GM12864 (cell line): Measurements from ENCODE around the gene ZMAT1.
A peak's percentile ranks its signal among the peaks of the same experiment; 100 is the strongest.

Source experiments
- DNase-seq: peaks from one replicate; pipeline ENCODE4 v3.0.0-alpha.2; 2011; ENCODE audit warnings: low read depth
- H3K4me3 ChIP-seq: 2 replicates; pipeline ENCODE4 v1.5.1; 2011; ENCODE audit warnings: mild to moderate bottlenecking, low read depth, low read length, control low read depth
- TF ChIP-seq, protein P1 (sequence below): IDR thresholded peaks from 2 replicates; pipeline ENCODE4 v1.5.1; 2011; ENCODE audit warnings: low read depth, mild to moderate bottlenecking, moderate library complexity, low read length, control low read depth, inconsistent platforms; ENCODE audit errors: missing control alignments

The ZMAT1 gene

DNA sequence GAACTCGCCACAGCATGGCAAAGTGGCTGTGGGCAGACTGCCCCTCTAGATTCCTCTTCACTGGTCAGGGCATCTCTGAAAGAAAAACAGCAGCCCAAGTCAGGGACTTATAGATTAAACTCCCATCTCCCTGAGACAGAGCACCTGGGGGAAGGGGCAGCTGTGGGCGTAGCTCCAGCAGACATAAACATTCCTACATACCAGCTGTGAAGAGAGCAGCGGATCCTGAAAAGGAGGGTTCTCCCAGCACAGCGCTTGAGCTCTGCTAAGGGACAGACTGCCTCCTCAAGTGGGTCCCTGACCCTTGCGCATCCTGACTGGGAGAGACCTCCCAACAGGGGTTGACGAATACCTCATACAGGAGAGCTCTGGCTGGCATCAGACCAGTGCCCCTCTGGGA is 18.8 kb upstream of the ZMAT1 start:
- no peak overlapping the region for H3K4me3 ChIP-seq
- no peak for DNase-seq
- TF ChIP-seq, protein P1, sequence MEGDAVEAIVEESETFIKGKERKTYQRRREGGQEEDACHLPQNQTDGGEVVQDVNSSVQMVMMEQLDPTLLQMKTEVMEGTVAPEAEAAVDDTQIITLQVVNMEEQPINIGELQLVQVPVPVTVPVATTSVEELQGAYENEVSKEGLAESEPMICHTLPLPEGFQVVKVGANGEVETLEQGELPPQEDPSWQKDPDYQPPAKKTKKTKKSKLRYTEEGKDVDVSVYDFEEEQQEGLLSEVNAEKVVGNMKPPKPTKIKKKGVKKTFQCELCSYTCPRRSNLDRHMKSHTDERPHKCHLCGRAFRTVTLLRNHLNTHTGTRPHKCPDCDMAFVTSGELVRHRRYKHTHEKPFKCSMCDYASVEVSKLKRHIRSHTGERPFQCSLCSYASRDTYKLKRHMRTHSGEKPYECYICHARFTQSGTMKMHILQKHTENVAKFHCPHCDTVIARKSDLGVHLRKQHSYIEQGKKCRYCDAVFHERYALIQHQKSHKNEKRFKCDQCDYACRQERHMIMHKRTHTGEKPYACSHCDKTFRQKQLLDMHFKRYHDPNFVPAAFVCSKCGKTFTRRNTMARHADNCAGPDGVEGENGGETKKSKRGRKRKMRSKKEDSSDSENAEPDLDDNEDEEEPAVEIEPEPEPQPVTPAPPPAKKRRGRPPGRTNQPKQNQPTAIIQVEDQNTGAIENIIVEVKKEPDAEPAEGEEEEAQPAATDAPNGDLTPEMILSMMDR, result no peak

DNA sequence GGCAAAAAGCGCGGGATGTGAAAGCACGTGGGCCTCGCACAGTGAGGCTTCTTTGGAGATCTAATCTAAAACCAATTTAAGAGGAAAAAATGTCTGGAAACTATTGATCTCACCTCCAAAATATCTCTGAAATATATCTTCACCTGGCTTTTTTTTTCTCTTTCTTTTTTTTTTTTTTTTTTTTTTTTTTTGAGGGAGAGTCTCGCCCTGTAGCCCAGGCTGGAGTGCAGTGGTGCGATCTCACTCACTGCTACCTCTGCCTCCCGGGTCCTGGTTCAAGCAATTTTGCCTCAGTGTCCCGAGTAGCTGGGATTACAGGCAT is 383 bp upstream of the ZMAT1 start:
- DNase-seq, result no peak
- TF ChIP-seq, protein P1, result no peak
- no peak overlapping the region for H3K4me3 ChIP-seq

DNA sequence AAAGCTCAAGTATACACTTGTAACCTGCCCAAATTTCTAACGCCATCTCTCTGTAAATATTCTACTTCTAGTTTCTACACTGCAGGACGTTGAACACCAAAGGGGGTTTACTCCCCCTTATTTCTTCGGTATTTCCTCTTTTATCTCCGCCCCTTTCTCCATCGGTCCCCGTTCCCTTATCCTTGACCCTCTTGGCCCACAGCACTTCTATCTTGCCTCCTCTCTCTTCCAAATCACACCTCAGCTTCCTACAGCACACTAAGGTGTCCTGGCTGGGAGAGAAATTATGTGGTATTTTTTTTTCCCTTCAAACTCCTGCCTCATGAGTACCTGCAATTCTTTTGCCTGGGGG is 715 bp downstream of the ZMAT1 start:
- TF ChIP-seq, protein P1, result no peak
- no peak for DNase-seq
- H3K4me3 ChIP-seq, result peak overlapping the region; percentile 52

DNA sequence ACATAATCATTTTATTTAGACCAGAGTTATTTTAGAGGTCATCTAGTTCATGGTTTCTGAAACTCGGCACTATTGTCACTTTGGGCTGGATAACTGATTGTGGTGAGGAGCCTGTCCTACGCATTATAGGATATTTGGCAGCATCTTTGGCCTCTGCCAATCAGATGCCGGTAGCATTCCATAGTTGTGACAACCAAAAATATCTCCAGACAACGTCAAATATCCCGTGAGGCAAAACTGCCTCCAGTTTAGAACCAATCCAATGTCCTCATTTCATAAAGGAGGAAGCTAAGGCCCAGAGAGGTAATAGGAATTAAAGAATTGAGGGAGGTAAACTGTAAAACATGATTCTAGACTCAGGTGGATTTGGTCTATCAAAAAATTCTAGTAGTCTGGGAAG is 6.1 kb downstream of the ZMAT1 start:
- DNase-seq, result no peak
- no peak overlapping the region for H3K4me3 ChIP-seq
- TF ChIP-seq, protein P1, result no peak

DNA sequence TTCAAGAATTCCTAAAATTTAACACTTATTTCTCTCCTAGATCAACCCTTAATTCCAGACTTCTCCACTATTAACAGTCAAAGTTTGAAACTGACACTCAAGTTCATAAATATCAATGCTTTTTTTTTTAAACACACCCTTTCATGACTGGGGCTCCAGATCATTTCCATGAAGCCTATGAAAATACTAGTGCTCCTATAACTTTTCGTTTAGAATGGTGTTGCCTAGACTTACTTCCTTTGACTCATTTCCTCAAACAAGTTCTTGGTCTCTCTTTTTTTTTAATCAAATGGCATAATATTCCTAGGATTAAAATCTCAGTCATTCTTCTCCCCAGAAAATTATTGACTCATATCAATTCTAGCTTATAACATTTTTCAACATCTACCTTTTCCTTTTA is 13.1 kb downstream of the ZMAT1 start:
- H3K4me3 ChIP-seq, result no peak overlapping the region
- TF ChIP-seq, protein P1, result no peak
- DNase-seq, result no peak

DNA sequence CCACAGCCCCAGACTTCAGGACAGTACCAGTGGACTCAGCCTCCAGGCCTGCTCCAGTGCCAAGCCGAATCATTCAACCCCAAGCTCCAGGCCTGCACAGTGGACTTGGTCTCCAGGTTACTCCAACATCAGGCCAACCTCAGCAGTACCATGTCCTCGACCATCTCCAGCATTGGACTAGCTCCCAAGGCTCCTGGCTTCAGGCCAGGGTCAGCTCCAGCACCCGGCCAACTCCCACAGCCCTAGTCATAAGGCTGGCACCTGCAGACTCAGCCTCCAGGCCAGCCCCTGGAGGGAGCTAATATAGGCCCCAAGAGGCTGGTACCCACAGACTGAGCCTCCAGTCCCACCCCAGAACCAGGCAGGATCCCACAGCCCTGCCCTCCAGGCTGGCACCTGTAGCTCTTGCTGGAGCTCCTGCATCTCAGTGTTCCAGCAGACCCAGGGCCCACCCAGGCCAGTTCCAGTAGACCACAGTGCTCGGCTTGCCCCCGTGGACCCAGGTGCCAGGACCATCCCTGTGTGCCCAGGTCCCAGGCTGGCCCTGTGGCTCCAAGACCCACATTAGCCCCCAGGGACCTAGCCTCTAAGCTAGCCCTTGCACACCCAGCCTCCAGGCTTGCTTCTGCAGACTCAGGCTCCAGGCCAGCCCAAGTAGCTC is 25.6 kb downstream of the ZMAT1 start:
- TF ChIP-seq, protein P1, result no peak
- H3K4me3 ChIP-seq, result no peak overlapping the region
- no peak for DNase-seq

DNA sequence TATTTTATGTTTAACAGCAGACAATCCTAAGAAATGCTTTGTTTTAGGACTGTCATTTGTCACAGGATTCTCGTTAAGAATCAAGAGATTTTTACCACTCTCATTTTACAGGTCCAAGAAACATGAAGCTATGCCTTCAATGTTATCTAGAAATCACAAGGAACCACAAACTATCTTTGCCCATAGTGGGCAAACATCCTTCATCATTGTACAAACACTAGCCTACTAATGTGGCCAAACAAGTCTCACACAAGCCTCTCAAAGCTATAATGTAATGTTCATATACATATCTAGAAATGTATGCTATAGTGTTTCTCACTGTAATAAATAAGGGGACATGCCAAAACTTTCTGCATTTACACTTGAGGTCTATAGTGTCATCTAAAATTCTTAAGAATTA is 26.8 kb downstream of the ZMAT1 start:
- TF ChIP-seq, protein P1, result no peak
- no peak overlapping the region for H3K4me3 ChIP-seq
- DNase-seq, result no peak
